ENCODE measurements around the gene WDR72.

Gene WDR72

DNA sequence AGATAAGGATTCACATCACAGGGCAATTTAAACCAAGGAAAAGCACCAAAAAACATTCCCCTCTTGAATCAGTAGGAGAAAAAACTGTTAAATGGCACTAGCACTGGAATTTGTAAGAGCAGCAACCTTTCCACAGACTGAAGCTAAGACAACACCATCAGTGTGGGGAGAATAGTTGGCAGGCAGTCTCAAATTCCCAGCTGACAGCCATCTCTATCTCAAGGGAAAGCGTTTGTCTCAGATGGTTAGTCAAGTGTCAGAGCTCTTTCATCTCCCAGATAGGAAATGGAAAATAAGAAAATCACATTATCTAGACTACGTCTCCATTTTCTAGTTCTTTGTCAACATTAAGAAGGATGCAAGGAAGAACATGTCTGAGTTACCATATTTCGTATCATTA is 228.7 kb downstream of the WDR72 start:
- TF ChIP-seq, protein P1, sequence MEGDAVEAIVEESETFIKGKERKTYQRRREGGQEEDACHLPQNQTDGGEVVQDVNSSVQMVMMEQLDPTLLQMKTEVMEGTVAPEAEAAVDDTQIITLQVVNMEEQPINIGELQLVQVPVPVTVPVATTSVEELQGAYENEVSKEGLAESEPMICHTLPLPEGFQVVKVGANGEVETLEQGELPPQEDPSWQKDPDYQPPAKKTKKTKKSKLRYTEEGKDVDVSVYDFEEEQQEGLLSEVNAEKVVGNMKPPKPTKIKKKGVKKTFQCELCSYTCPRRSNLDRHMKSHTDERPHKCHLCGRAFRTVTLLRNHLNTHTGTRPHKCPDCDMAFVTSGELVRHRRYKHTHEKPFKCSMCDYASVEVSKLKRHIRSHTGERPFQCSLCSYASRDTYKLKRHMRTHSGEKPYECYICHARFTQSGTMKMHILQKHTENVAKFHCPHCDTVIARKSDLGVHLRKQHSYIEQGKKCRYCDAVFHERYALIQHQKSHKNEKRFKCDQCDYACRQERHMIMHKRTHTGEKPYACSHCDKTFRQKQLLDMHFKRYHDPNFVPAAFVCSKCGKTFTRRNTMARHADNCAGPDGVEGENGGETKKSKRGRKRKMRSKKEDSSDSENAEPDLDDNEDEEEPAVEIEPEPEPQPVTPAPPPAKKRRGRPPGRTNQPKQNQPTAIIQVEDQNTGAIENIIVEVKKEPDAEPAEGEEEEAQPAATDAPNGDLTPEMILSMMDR (IDR thresholded peaks at IDR 0.05; ENCODE audit: extremely low read depth, missing control alignments), result no peak
- no peak for DNase-seq (ENCODE audit: low spot score)

DNA sequence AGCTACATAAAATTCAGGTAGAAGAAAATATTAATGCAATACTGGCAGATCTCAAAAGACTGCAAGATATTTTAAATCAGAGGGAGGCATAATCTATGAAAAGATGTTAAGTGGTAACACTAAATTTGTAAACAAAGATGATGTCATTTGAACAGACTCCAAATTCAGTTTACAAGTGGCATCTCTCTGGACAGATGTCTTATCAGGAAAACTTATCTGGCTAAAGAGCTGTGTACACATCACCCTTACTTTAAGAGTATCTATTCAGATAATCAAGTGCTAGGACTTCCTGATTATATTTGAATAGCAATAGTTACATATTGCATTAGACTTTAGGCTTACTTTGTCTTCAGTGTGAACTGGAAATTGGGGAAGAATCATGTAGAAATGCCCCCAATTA is 231.5 kb downstream of the WDR72 start:
- TF ChIP-seq, protein P1 (IDR thresholded peaks at IDR 0.05; ENCODE audit: extremely low read depth, missing control alignments), result no peak
- no peak for DNase-seq (ENCODE audit: low spot score)

DNA sequence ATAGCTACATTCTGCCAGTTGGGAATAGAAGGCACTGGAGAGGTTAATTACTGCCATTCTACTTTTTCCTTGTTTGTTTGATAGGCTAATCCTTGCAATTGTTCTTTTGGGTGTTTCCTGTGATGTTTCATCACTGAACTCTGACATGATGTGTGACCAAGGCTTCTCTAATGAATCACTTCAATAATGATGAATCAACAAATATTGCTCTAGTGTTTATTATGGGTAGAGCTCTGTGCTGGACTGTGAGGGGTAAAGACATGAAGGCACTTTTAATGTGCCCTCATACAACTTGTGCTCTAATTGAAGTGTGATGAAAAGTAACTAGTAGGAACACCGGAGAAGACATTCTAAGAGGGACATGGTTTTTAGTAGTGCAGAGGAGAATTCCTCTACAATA is 233.6 kb downstream of the WDR72 start:
- TF ChIP-seq, protein P1 (IDR thresholded peaks at IDR 0.05; ENCODE audit: extremely low read depth, missing control alignments), result no peak
- no peak for DNase-seq (ENCODE audit: low spot score)

DNA sequence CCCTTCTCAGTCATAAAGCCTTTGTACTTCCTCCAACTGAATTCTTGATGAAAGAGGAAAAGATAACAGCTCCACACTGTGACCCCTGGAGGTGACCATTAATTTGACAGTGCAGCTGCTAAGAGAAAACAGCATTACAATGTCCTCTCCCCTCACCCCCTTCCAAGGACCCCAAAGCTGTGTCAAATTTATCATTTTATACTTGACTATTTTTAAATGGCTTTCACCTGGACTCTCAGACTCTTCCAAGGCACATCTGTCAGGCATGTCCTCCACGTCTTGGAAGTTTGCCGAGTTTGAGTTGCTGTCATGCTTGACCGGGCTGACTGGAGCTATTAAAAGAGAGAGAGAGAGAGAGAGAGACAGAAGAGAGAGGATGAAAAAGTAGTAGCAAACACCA is 236.5 kb downstream of the WDR72 start:
- no peak for DNase-seq (ENCODE audit: low spot score)
- TF ChIP-seq, protein P1 (IDR thresholded peaks at IDR 0.05; ENCODE audit: extremely low read depth, missing control alignments), result no peak

DNA sequence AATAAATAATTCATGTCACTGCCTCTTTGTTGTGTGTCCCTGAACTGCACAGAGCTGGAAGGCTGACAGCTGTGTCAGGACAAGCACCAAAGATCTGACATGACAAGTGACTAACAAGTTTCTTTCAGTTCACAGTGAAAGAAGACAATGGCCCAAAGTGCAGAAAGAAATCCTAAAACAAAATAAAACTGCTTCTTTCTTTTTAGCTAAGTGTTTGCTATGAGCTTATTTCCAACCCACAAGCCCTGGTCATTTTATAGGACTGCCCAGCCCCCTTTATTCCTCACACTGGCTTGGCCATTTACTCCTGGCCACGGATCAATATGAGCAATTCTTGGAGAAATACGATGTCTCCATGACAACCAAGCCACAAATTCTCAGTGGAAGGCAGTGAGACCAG is 238.5 kb downstream of the WDR72 start:
- DNase-seq (ENCODE audit: low spot score), result no peak
- TF ChIP-seq, protein P1 (IDR thresholded peaks at IDR 0.05; ENCODE audit: extremely low read depth, missing control alignments), result no peak

DNA sequence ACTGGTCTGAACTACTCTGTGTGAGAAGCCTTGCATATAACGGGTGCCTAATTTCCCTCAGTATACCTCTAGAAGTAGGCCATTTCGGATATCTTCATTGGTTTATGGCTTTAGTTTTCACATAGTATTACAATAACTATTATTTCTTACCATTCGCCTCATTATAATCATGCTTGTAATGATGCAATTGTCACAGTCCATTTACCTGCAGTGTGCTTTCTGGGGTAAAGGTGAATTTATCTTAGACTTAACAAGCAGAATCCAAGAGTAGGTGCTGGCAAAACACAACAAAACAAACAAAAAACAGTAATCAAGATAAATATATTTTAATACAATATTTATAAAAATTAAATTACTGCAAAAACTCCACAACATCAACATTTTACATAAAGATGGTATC is 246.0 kb downstream of the WDR72 start:
- no peak for DNase-seq (ENCODE audit: low spot score)
- TF ChIP-seq, protein P1 (IDR thresholded peaks at IDR 0.05; ENCODE audit: extremely low read depth, missing control alignments), result no peak

DNA sequence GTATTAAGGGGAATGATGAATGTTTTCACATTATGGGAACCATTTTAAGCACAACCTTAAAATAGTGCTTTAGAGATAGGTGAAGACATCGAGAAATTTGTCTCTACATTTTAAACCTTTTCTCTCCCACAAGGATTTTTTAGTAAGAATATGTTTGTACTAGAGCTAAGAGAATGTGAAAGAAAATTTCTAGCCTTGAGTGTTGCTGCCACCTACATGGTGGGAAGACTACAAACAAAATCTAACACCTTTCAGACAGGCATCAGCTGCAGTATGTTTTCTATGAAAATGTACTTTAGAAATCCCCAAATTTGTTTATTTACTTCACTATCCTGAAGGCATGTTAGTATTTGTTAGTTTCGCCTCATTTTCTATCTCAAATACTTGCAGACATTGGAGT is 247.4 kb downstream of the WDR72 start:
- TF ChIP-seq, protein P1 (IDR thresholded peaks at IDR 0.05; ENCODE audit: extremely low read depth, missing control alignments), result no peak
- no peak for DNase-seq (ENCODE audit: low spot score)

Measured in GM20000 (cell line).